ENCODE measurements around the gene ABR. TPM values are rescaled to one million over a fixed set of nuclear protein-coding genes. Genes with fewer than 3 reads are reported as not detected.

ABR gene
- total RNA-seq (100 to 1,000 TPM in 4 of 5 donors, 10 to 100 TPM in 1; 89.4 to 165 (median 125) TPM), total RNA-seq (39.9 to 222 (median 97.6) reads per million in 29 experiments)
- total RNA-seq (2013): 66.8 TPM

DNA sequence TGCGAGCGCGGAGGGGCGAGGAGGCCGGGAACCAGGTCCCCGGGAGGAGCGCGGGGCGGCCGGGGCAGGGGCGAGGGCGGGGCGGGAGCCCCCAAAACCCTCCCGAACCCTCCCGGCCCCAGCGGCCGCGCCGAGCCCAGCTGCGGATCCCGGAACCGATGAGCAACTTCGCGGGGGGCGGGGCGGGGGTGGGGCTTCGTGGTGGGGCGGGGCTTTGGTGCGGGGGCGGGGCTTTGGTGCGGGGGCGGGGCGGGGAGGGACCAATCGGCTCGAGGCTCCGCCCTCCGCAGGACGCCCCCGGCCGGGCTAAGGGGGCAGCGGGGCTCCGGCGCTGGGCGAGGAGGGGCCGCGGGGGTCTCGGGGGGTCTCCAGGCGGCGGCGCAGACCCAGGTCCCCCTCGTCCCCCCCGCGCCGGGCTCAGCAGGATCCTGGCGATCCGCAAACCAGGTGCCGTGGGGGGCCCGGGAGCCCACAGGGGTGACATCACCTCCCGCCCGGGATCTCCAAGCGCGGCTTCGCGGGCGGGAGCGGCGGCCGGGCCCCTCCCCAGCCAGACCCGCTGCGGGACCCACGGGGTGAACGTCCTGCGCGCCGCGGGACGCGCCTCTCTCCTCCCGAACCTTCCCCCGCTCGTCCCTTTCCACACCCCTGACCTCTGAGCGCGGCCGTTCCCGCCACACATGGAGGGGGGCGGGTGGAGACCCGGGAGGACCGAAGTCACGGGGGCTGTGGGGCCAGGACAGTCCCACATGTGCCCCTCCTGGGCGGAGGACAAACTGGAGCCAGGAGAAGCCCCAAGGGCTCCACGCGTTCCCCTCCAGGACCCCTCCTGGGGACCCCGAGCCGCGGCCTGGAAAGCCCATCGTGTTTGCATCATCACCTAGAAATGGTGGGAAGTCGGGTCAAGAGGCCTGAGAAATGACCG, at the start of gene ABR:
Gene ABR, minus strand, starts transcription at position 164 of the 925 bp plus-strand sequence. CDS start 254 bp downstream, outside the sequence.
- Histone ChIP-seq H3K9me3 (no peaks in the 10 kb centered on the region), H3K36me3 (ENCODE audit: control insufficient read depth in 2 of 2, extremely low read depth in 1 of 2, insufficient read depth in 1 of 2, low read length in 1 of 2) (no peaks in the 10 kb centered on the region), H3K27ac (ENCODE audit: low read length) (no peak within 1 kb of the TSS), H3K4me1 (ENCODE audit: control insufficient read depth in 1 of 2, extremely low read depth in 1 of 2, insufficient read depth in 2 of 2, low read length in 2 of 2) (peaks cover 0 to 30% of the 10 kb centered on the region in 2 experiments), H3K4me3 (ENCODE audit: control insufficient read depth in 1 of 2, extremely low read depth in 1 of 2, low read length in 1 of 2) (peak within 1 kb of the TSS; percentile 33 to 77), H3K27me3 (replicated peaks in 1 of 2; ENCODE audit: control insufficient read depth in 2 of 2, extremely low read depth in 1 of 2, insufficient read depth in 2 of 2, low read length in 1 of 2) (peaks cover 0 to 15% of the 10 kb centered on the region in 2 experiments)
- Mint-ChIP-seq H3K4me1 (peaks cover 0 to 24% (median 17%) of the 10 kb centered on the region in 3 donors), H3K27ac (no peak within 1 kb of the TSS), H3K27me3 (no peaks in the 10 kb centered on the region), H3K4me3 (peak within 1 kb of the TSS; percentile 74 to 78 (median 74)), H3K36me3 (no peaks in the 10 kb centered on the region), H3K9me3 (no peaks in the 10 kb centered on the region)
- DNase-seq: peak in 32 of 35 experiments; percentile 23 to 69 (median 44)
- peak; percentile 71 to 79 (median 76) for ATAC-seq (replicated peaks in 1 of 4)
- ChIA-PET POLR2A (no interaction called here), CTCF (interaction anchor here in 1 of 2 donors (0.6 kb wide), 1 partner anchor 21 kb away, joined by 3 read pairs; no protein-coding TSS in a partner anchor)
- 18% methylated on average over 49 of the region's 98 CpGs for whole genome bisulfite sequencing (ENCODE audit: insufficient coverage)

DNA sequence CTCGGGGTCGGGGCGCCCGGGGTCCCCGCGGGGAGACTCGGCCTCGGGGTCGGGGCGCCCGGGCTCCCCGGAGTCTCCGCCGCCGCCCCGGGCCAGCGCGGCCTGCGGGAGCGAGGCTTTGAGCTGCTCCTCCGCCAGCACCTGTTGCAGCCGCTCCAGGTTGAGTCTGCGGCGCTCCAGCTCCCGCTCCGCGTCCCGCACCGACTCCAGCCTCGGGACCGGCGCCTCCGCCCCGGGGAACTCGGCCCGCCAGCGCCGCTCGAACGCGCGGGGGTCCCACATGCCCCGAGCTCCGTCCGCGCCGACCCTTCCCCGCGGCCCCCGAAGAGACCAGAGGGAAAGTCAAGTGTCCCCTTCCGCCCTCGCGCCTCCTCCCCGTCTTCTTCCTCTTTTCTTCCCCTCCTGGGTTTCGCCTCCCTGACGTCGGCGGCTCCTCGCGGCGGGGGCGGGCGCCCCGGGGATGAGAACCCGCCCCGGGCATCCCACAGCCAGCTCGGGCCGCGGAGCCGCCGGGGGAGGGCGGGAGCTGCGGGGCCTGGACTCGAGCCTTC, 49.6 kb upstream of the ABR start:
- Mint-ChIP-seq H3K36me3 (no peaks in the 10 kb centered on the region), H3K4me1 (peaks cover 13 to 21% (median 15%) of the 10 kb centered on the region in 3 donors), H3K27ac (no peak overlapping the region), H3K4me3 (peak overlapping the region; percentile 46 to 92 (median 50)), H3K9me3 (no peaks in the 10 kb centered on the region), H3K27me3 (peaks cover 42 to 53% of the 10 kb centered on the region in 2 donors)
- POLR2A ChIA-PET: interaction anchor here (0.6 kb wide), 3 partner anchors 110 to 1010 kb away, joined by 4 to 9 read pairs (median 4); no protein-coding TSS in a partner anchor
- no peaks in the 10 kb centered on the region for H3K36me3 ChIP-seq (ENCODE audit: control insufficient read depth in 2 of 2, extremely low read depth in 1 of 2, insufficient read depth in 1 of 2, low read length in 1 of 2)
- peaks cover 0 to 17% of the 10 kb centered on the region in 2 experiments for H3K4me1 ChIP-seq (ENCODE audit: control insufficient read depth in 1 of 2, extremely low read depth in 1 of 2, insufficient read depth in 2 of 2, low read length in 2 of 2)
- no peak overlapping the region for H3K27ac ChIP-seq (ENCODE audit: low read length)
- peak overlapping the region; percentile 40 to 52 for H3K4me3 ChIP-seq (ENCODE audit: control insufficient read depth in 1 of 2, extremely low read depth in 1 of 2, low read length in 1 of 2)
- DNase-seq: peak in 28 of 35 experiments; percentile 6 to 62 (median 24)
- no peaks in the 10 kb centered on the region for H3K9me3 ChIP-seq
- peaks cover 0 to 60% of the 10 kb centered on the region in 2 experiments for H3K27me3 ChIP-seq (replicated peaks in 1 of 2; ENCODE audit: control insufficient read depth in 2 of 2, extremely low read depth in 1 of 2, insufficient read depth in 2 of 2, low read length in 1 of 2)
- WGBS (ENCODE audit: insufficient coverage): 0% methylated on average over 74 of the region's 74 CpGs
- CTCF ChIA-PET: interaction anchor here in 1 of 2 donors (0.6 to 0.7 kb wide), 2 partner anchors 107 to 1557 kb away, joined by 3 read pairs; no protein-coding TSS in a partner anchor
- peak; percentile 46 to 62 (median 56) for ATAC-seq (replicated peaks in 1 of 4)

DNA sequence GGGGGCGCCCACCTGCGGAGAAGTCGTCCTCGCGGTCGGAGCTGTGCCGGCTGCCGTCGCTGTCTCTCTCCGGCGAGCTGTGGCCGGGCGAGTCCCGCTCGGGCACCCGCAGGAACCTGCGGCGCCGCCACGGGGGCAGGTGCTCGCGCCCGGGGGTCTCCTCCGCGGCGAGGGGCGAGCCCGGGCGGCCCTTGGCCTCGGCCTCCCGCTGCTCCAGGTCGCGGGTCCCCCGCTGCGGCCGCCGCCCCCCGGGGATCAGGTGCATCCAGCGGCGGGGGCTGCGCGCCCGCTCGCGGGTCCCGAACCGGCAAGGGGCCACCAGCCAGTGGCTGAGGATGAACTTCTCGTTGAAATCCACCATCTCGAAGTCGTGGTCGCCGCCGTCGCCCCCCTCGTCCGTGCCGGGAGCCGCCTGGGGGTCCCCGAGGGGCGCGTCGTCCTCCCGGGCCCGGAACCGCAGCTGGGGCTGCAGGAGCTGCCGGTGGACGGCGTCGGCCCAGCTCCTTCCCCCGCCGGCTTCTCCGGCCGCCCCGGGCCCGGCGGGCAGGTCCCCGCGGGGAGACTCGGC, 49.1 kb upstream of the ABR start:
- Mint-ChIP-seq H3K27ac (no peak overlapping the region), H3K36me3 (no peaks in the 10 kb centered on the region), H3K4me3 (peak overlapping the region in 1 of 3 donors; percentile 84), H3K9me3 (no peaks in the 10 kb centered on the region), H3K27me3 (peaks cover 36 to 48% of the 10 kb centered on the region in 2 donors), H3K4me1 (peaks cover 13 to 21% (median 15%) of the 10 kb centered on the region in 3 donors)
- H3K27ac ChIP-seq (ENCODE audit: low read length): no peak overlapping the region
- H3K36me3 ChIP-seq (ENCODE audit: control insufficient read depth in 2 of 2, extremely low read depth in 1 of 2, insufficient read depth in 1 of 2, low read length in 1 of 2): no peaks in the 10 kb centered on the region
- H3K27me3 ChIP-seq (replicated peaks in 1 of 2; ENCODE audit: control insufficient read depth in 2 of 2, extremely low read depth in 1 of 2, insufficient read depth in 2 of 2, low read length in 1 of 2): peaks cover 0 to 56% of the 10 kb centered on the region in 2 experiments
- under 1% methylated on average over 79 of the region's 79 CpGs for WGBS (ENCODE audit: insufficient coverage)
- POLR2A ChIA-PET: interaction anchor here in 1 of 2 donors (0.6 kb wide), 1 partner anchor 294 kb away, joined by 3 read pairs; no protein-coding TSS in a partner anchor
- CTCF ChIA-PET: interaction anchor here in 1 of 2 donors (0.7 kb wide), 1 partner anchor 404 kb away, joined by 5 read pairs; no protein-coding TSS in a partner anchor
- ATAC-seq (replicated peaks in 1 of 4) (peak; percentile 27 to 37 (median 33)), DNase-seq (peak in 3 of 35 experiments; percentile 4 to 29 (median 6))
- no peaks in the 10 kb centered on the region for H3K9me3 ChIP-seq
- peak overlapping the region in 1 of 2 donors; percentile 52 for H3K4me3 ChIP-seq (ENCODE audit: control insufficient read depth in 1 of 2, extremely low read depth in 1 of 2, low read length in 1 of 2)
- peaks cover 0 to 17% of the 10 kb centered on the region in 2 experiments for H3K4me1 ChIP-seq (ENCODE audit: control insufficient read depth in 1 of 2, extremely low read depth in 1 of 2, insufficient read depth in 2 of 2, low read length in 2 of 2)

DNA sequence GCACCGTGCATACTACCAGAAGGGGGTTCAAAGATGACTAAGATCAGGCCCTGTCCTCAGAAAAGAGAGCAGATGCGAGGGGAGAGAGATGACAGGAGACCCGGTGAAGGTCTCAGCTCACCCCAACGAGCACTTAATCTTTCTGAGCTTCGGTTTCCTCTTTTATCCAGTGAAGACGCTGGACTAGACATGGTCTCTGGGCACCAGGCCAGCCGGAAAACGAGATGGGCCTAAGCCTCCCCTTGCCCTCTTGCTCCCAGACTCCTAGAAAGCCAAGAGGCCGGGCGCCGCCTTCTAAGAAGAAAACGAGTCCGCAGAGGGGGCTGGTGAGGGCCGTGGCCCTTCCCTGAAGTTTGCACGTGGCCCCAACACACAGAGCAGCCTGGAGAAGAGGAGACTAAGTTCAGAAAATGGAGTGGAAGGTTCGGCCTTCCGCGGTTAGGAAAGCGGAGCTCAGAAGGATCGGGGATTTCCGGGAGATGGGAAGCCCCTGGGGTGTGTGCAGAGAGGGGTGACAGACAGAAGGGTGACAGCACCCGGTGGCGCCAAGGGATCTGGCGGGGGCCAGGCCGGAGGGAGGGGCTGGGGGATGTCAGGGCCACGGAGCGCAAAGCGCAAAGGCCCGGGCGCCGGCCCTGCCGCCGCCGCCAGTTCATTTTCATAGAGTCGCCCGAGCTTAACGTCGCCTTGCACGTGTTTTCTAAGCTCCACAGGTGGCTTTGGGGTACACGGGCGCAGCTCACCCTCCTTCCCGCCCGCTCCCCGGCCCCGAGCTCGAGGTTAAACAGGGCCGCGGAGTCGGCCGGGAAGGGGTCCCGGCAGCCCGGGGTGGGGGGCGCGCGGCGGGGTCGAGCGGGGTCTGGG, 48.4 kb upstream of the ABR start:
- H3K27ac ChIP-seq (ENCODE audit: low read length): no peak overlapping the region
- peak; percentile 41 to 69 (median 48) for ATAC-seq (replicated peaks in 1 of 4)
- H3K9me3 Mint-ChIP-seq: no peaks in the 10 kb centered on the region
- POLR2A ChIA-PET: interaction anchor here in 1 of 2 donors (0.6 kb wide), 1 partner anchor 295 kb away, joined by 3 read pairs; no protein-coding TSS in a partner anchor
- no peaks in the 10 kb centered on the region for H3K36me3 ChIP-seq (ENCODE audit: control insufficient read depth in 2 of 2, extremely low read depth in 1 of 2, insufficient read depth in 1 of 2, low read length in 1 of 2)
- H3K27me3 Mint-ChIP-seq: peaks cover 40 to 50% of the 10 kb centered on the region in 2 donors
- H3K27ac Mint-ChIP-seq: no peak overlapping the region
- H3K4me3 ChIP-seq (ENCODE audit: control insufficient read depth in 1 of 2, extremely low read depth in 1 of 2, low read length in 1 of 2): peak overlapping the region in 1 of 2 donors; percentile 12
- H3K4me1 Mint-ChIP-seq: peaks cover 13 to 21% (median 15%) of the 10 kb centered on the region in 3 donors
- no peaks in the 10 kb centered on the region for H3K36me3 Mint-ChIP-seq
- CTCF ChIA-PET: interaction anchor here in 1 of 2 donors (0.7 kb wide), 1 partner anchor 403 kb away, joined by 5 read pairs; no protein-coding TSS in a partner anchor
- H3K4me3 Mint-ChIP-seq: peak overlapping the region; percentile 76 to 84 (median 82)
- H3K4me1 ChIP-seq (ENCODE audit: control insufficient read depth in 1 of 2, extremely low read depth in 1 of 2, insufficient read depth in 2 of 2, low read length in 2 of 2): peaks cover 0 to 17% of the 10 kb centered on the region in 2 experiments
- WGBS (ENCODE audit: insufficient coverage): 14% methylated on average over 55 of the region's 58 CpGs
- H3K27me3 ChIP-seq (replicated peaks in 1 of 2; ENCODE audit: control insufficient read depth in 2 of 2, extremely low read depth in 1 of 2, insufficient read depth in 2 of 2, low read length in 1 of 2): peaks cover 0 to 54% of the 10 kb centered on the region in 2 experiments
- no peaks in the 10 kb centered on the region for H3K9me3 ChIP-seq
- DNase-seq: peak in 13 of 35 experiments; percentile 4 to 66 (median 17)

DNA sequence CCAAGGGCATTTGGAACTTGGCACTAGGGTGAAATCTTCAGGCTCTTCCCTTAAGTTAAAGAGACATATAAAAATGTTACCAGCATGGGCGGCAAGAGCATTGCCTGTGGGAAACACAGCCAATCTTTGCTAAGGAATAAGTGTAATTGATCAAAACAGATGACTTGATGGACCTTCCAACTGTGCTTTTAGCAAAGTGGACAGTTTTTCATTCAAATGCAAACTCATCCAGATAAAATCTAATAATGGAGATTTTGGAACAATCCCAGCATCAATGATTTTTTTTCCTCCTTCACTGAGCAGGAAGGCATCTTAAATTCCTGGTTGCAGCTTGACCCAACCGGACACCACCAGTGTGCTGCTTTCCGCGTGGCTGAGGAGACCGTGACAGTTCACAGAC, 47.6 kb upstream of the ABR start:
- DNase-seq: no peak
- ChIA-PET POLR2A (no interaction called here), CTCF (no interaction called here)
- 95% methylated on average over 4 of the region's 5 CpGs for WGBS (ENCODE audit: insufficient coverage)
- Histone ChIP-seq H3K4me3 (ENCODE audit: control insufficient read depth in 1 of 2, extremely low read depth in 1 of 2, low read length in 1 of 2) (no peak overlapping the region), H3K36me3 (ENCODE audit: control insufficient read depth in 2 of 2, extremely low read depth in 1 of 2, insufficient read depth in 1 of 2, low read length in 1 of 2) (no peaks in the 10 kb centered on the region), H3K9me3 (no peaks in the 10 kb centered on the region), H3K4me1 (ENCODE audit: control insufficient read depth in 1 of 2, extremely low read depth in 1 of 2, insufficient read depth in 2 of 2, low read length in 2 of 2) (peaks cover 0 to 17% of the 10 kb centered on the region in 2 experiments), H3K27ac (ENCODE audit: low read length) (no peak overlapping the region), H3K27me3 (replicated peaks in 1 of 2; ENCODE audit: control insufficient read depth in 2 of 2, extremely low read depth in 1 of 2, insufficient read depth in 2 of 2, low read length in 1 of 2) (peaks cover 0 to 48% of the 10 kb centered on the region in 2 experiments)
- Mint-ChIP-seq H3K27me3 (peaks cover 34 to 44% of the 10 kb centered on the region in 2 donors), H3K27ac (no peak overlapping the region), H3K36me3 (no peaks in the 10 kb centered on the region), H3K4me1 (peaks cover 13 to 21% (median 15%) of the 10 kb centered on the region in 3 donors), H3K4me3 (peak overlapping the region; percentile 76 to 84 (median 82)), H3K9me3 (no peaks in the 10 kb centered on the region)
- ATAC-seq (replicated peaks in 1 of 4): no peak
